GM12878 (cell line): ENCODE measurements around the gene RXRG. TPM values are rescaled to one million over a fixed set of nuclear protein-coding genes. Genes with fewer than 3 reads are reported as not detected.

Source experiments
- ATAC-seq: fragments of 200-7000 bp; cut with Tn5 transposase; 3 replicates; pipeline ENCODE4 v1.9.1; 2020; ENCODE audit warnings: mild to moderate bottlenecking, moderate library complexity
- BruUV-seq: library from RNA; stranded (reverse); fragments of 400-500 nt; replicated peaks from 2 replicates; lab custom pipeline; 2021; lab: Mats Ljungman, UMichigan
- CTCF ChIA-PET: fragments of 300-600 bp; sonication (Branson Sonifier 250); formaldehyde crosslinking; extraction: SDS; loops from one replicate; lab custom pipeline; 2021; ENCODE audit warnings: inconsistent platforms; lab: Yijun Ruan, JAX
- POLR2A ChIA-PET: fragments of 350-600 bp; formaldehyde crosslinking; extraction: SDS; loops from one replicate; lab custom pipeline; 2021; ENCODE audit warnings: inconsistent platforms; lab: Charles Lee
- RAD21 ChIA-PET: fragments of 300-600 bp; sonication (Branson Sonifier 250); formaldehyde crosslinking; loops from one replicate; lab custom pipeline; 2023; ENCODE audit warnings: antibody characterized with exemption; ENCODE audit not compliant: unreplicated experiment; lab: Charles Lee
- SMC1A ChIA-PET: fragments of 300-600 bp; sonication (Branson Sonifier 250); formaldehyde crosslinking; loops from one replicate; lab custom pipeline; 2023; ENCODE audit not compliant: unreplicated experiment, uncharacterized antibody; lab: Charles Lee
- DNase-seq: peaks from one replicate; pipeline ENCODE4 v3.0.0-alpha.2; 2011; ENCODE audit warnings: low read depth, low spot score
- FAIRE-seq: peaks from 3 replicates; lab custom pipeline; 2011; peaks lifted over from hg19 to GRCh38; lab: Jason Lieb, UNC
- H2AFZ ChIP-seq: 2 replicates; pipeline ENCODE4 v1.6.0; 2011; ENCODE audit warnings: low read depth, low read length, control low read depth; ENCODE audit not compliant: control insufficient read depth
- H3K27ac ChIP-seq: 2 replicates; pipeline ENCODE4 v1.5.1; 2011; ENCODE audit warnings: control low read depth; ENCODE audit not compliant: control insufficient read depth, insufficient read depth
- H3K27me3 ChIP-seq, 2 experiments: replicated peaks in 1 of 2; 2 replicates each; pipeline versions ENCODE4 v1.6.0 to v1.6.1; 2011; ENCODE audit warnings: low read length in 1 of 2; ENCODE audit not compliant: control insufficient read depth in 2 of 2, insufficient read depth in 2 of 2
- H3K36me3 ChIP-seq, 2 experiments: 2 replicates each; pipeline ENCODE4 v1.5.1; 2011; ENCODE audit warnings: low read length in 1 of 2; ENCODE audit not compliant: control insufficient read depth in 2 of 2, insufficient read depth in 2 of 2
- H3K4me1 ChIP-seq: 2 replicates; pipeline ENCODE4 v1.6.1; 2011; ENCODE audit warnings: mild to moderate bottlenecking, low read length, moderate library complexity, mixed read lengths; ENCODE audit not compliant: control insufficient read depth, insufficient read depth
- H3K4me2 ChIP-seq: 2 replicates; pipeline ENCODE4 v1.6.0; 2011; ENCODE audit warnings: control low read depth; ENCODE audit not compliant: control insufficient read depth, insufficient read depth
- H3K4me3 ChIP-seq: fragments of 200-600 bp; sonication (generic); 2 replicates; pipeline ENCODE4 v1.5.1; 2016
- H3K79me2 ChIP-seq: 2 replicates; pipeline ENCODE4 v1.6.0; 2011; ENCODE audit warnings: low read length; ENCODE audit not compliant: control insufficient read depth, insufficient read depth
- H3K9ac ChIP-seq: 2 replicates; pipeline ENCODE4 v1.8.0; 2011; ENCODE audit warnings: low read length, control low read depth, mixed read lengths; ENCODE audit not compliant: control insufficient read depth, insufficient read depth
- H3K9me3 ChIP-seq: replicated peaks from 3 replicates; pipeline ENCODE4 v1.5.1; 2011; ENCODE audit warnings: mild to moderate bottlenecking, low read length; ENCODE audit not compliant: control insufficient read depth, insufficient read depth
- H4K20me1 ChIP-seq: 2 replicates; pipeline ENCODE4 v1.6.0; 2011; ENCODE audit not compliant: control insufficient read depth, insufficient read depth
- ATF3 ChIP-seq: IDR thresholded peaks from 2 replicates; pipeline ENCODE4 v1.6.1; 2011; ENCODE audit warnings: low read depth, mild to moderate bottlenecking, low read length, moderate library complexity, borderline replicate concordance; ENCODE audit errors: extremely low read depth
- BCLAF1 ChIP-seq: fragments of 450-650 bp; IDR thresholded peaks from 2 replicates; pipeline ENCODE4 v1.6.1; 2017; ENCODE audit warnings: antibody characterized with exemption, mild to moderate bottlenecking, moderate library complexity
- CBFB ChIP-seq: IDR thresholded peaks from 2 replicates; pipeline ENCODE4 v1.6.1; 2016; ENCODE audit warnings: antibody characterized with exemption, low read depth
- CEBPZ ChIP-seq: fragments of 150-350 bp; IDR thresholded peaks from 2 replicates; pipeline ENCODE4 v1.6.1; 2016; ENCODE audit warnings: low read depth, low read length
- CTCF ChIP-seq, 3 experiments: IDR thresholded peaks in 2 of 3; conservative IDR thresholded peaks in 1 of 3; 2 replicates each; pipeline ENCODE4 v1.5.1; 2011; ENCODE audit warnings: low read depth in 3 of 3, low read length in 3 of 3, mild to moderate bottlenecking in 3 of 3, control low read depth in 2 of 3, moderate library complexity in 2 of 3, inconsistent platforms in 1 of 3, mixed read lengths in 1 of 3; ENCODE audit not compliant: control insufficient read depth in 2 of 3, insufficient read depth in 1 of 3; ENCODE audit errors: extremely low read depth in 1 of 3
- KLF5 ChIP-seq: fragments of 450-650 bp; IDR thresholded peaks from 2 replicates; pipeline ENCODE4 v1.6.1; 2014; ENCODE audit warnings: mild to moderate bottlenecking; ENCODE audit not compliant: partially characterized antibody
- NR2C2 ChIP-seq: IDR thresholded peaks from 2 replicates; pipeline ENCODE4 v1.6.1; 2011; ENCODE audit warnings: borderline replicate concordance, low read depth; ENCODE audit not compliant: control insufficient read depth, insufficient read length
- POLR2A ChIP-seq: IDR thresholded peaks from 2 replicates; pipeline ENCODE4 v1.6.1; 2011; ENCODE audit warnings: low read depth, mild to moderate bottlenecking, low read length
- RAD21 ChIP-seq: IDR thresholded peaks from 2 replicates; pipeline ENCODE4 v1.6.1; 2011; ENCODE audit warnings: mild to moderate bottlenecking, low read depth, low read length, moderate library complexity; ENCODE audit not compliant: insufficient read depth
- SMAD1 ChIP-seq: fragments of 450-650 bp; IDR thresholded peaks from 2 replicates; pipeline ENCODE4 v1.6.1; 2018; ENCODE audit warnings: mild to moderate bottlenecking, low read depth; ENCODE audit not compliant: partially characterized antibody
- SMC3 ChIP-seq: IDR thresholded peaks from 2 replicates; pipeline ENCODE4 v1.6.1; 2011; ENCODE audit warnings: low read length, improper control_type of control experiment, borderline replicate concordance
- SPI1 ChIP-seq: IDR thresholded peaks from 2 replicates; pipeline ENCODE4 v1.6.1; 2011; ENCODE audit warnings: low read depth, mild to moderate bottlenecking, low read length, moderate library complexity, borderline replicate concordance; ENCODE audit not compliant: insufficient read depth
- ZNF207 ChIP-seq: fragments of 450-650 bp; IDR thresholded peaks from 2 replicates; pipeline ENCODE4 v1.6.1; 2014; ENCODE audit warnings: antibody characterized with exemption, mild to moderate bottlenecking, borderline replicate concordance
- ZNF384 ChIP-seq: IDR thresholded peaks from 2 replicates; pipeline ENCODE4 v1.6.1; 2012; ENCODE audit warnings: low read depth, mild to moderate bottlenecking, low read length, improper control_type of control experiment, borderline replicate concordance
- WGBS: methylation state at CpG from one replicate; pipeline ENCODE4 v1.1.6; 2016; ENCODE audit warnings: low lambda C conversion rate; ENCODE audit not compliant: insufficient replicate concordance, insufficient coverage; ENCODE audit errors: missing lambda C conversion rate; 5-methylcytosine and 5-hydroxymethylcytosine counted together
- in situ Hi-C: fragments of 300-500 bp; cut with MboI; formaldehyde crosslinking; loops from 9 replicates; pipeline ENCODE4 v1.14.3; 2018; ENCODE audit warnings: mixed read lengths
- intact Hi-C: fragments of 100-400 bp; cut with micrococcal nuclease; formaldehyde crosslinking; loops from one replicate; pipeline ENCODE4 v1.14.2; 2022; ENCODE audit not compliant: unreplicated experiment
- polyA plus RNA-seq, 11 experiments: library from polyadenylated mRNA; depleted of rRNA in 4 of 11; unstranded in 6 of 11; stranded (reverse) in 5 of 11; fragments of >200 nt; fragmentation: Nextera tagmentation in 4 of 11; fragmentation: Illumina TruSeq in 1 of 11; extraction: Ambion mirVana in 4 of 11; extraction: Trizol in 1 of 11; gene quantifications; 1 replicate in 1 of 11; 2 replicates in 10 of 11; pipeline versions ENCODE4 v1.2.1 to v1.2.3, GENCODE V29; 2011 to 2016; ENCODE audit warnings: inconsistent platforms in 2 of 11, missing spikeins in 2 of 11, low read depth in 1 of 11
- total RNA-seq, 4 experiments: library from RNA; depleted of rRNA in 3 of 4; stranded (reverse); fragments of >200 nt in 3 of 4; fragmentation: Illumina TruSeq in 1 of 4; extraction: Trizol in 1 of 4; gene quantifications; 2 replicates each; pipeline versions ENCODE4 v1.2.1 to v1.2.3, GENCODE V29; 2013 to 2021

RXRG gene
- total and polyA plus RNA-seq, 10 of the 15 experiments (the other 5 are each of a cell fraction or from before 2014, with no cell fraction given), result 0.10 TPM; not detected in 9

GRCh38 chr1:165369255-165369848 lies 75.6 kb downstream of the RXRG start:
- H3K4me2 ChIP-seq, result no peak overlapping the region
- no peaks in the 10 kb centered on the region for H3K4me1 ChIP-seq
- BruUV-seq, result no TSS peak
- H3K9me3 ChIP-seq, result no peaks in the 10 kb centered on the region
- ChIA-PET CTCF (interaction anchor here (0.6 to 5.3 kb wide), 20 partner anchors 9 to 577 kb away, joined by 3 to 42 read pairs (median 5); no protein-coding TSS in a partner anchor), RAD21 (interaction anchor here (0.6 kb wide), 2 partner anchors 68 to 391 kb away, joined by 3 to 4 read pairs; no protein-coding TSS in a partner anchor), SMC1A (interaction anchor here (1.6 kb wide), 1 partner anchor 8 kb away, joined by 3 read pairs; no protein-coding TSS in a partner anchor), POLR2A (no interaction called here)
- H3K27ac ChIP-seq, result no peak overlapping the region
- H4K20me1 ChIP-seq, result no peaks in the 10 kb centered on the region; the same call in 1 of the 2 replicates
- no peaks in the 10 kb centered on the region for H3K79me2 ChIP-seq
- in situ Hi-C loops (no loop called here), intact Hi-C loops (loop anchor here (2.0 to 5.0 kb wide), 2 partner anchors 111 to 222 kb away; no protein-coding TSS in a partner anchor)
- FAIRE-seq (peak; percentile 66), ATAC-seq (peak; percentile 86), DNase-seq (no peak)
- H3K4me3 ChIP-seq, result no peak overlapping the region
- no peak overlapping the region for H2AFZ ChIP-seq
- no peaks in the 10 kb centered on the region for H3K36me3 ChIP-seq
- 12% methylated on average over 9 of the region's 9 CpGs for WGBS
- H3K9ac ChIP-seq, result no peak overlapping the region
- H3K27me3 ChIP-seq, result no peaks in the 10 kb centered on the region; a peak in 2 of 4 replicates
- TF ChIP-seq ZNF384, result no peak
- no peak for TF ChIP-seq SMAD1
- TF ChIP-seq ZNF207, result no peak
- TF ChIP-seq CTCF (IDR thresholded peaks at IDR 0.05 in 2 of 3, conservative IDR thresholded peaks at IDR 0.05 in 1 of 3; ENCODE audit: control insufficient read depth in 2 of 3, extremely low read depth in 1 of 3, insufficient read depth in 1 of 3, low read depth in 3 of 3, low read length in 3 of 3), result peak; percentile 83 to 94 (median 93)
- TF ChIP-seq SPI1, result no peak
- peak; percentile 43 for TF ChIP-seq RAD21
- TF ChIP-seq BCLAF1, result no peak
- no peak for TF ChIP-seq CBFB
- TF ChIP-seq POLR2A, result no peak
- TF ChIP-seq ATF3, result no peak
- TF ChIP-seq NR2C2, result no peak
- no peak for TF ChIP-seq KLF5
- TF ChIP-seq SMC3, result peak; percentile 48; the same call in 1 of the 2 replicates
- no peak for TF ChIP-seq CEBPZ
